ENCODE data around the gene PRR19.

DNA sequence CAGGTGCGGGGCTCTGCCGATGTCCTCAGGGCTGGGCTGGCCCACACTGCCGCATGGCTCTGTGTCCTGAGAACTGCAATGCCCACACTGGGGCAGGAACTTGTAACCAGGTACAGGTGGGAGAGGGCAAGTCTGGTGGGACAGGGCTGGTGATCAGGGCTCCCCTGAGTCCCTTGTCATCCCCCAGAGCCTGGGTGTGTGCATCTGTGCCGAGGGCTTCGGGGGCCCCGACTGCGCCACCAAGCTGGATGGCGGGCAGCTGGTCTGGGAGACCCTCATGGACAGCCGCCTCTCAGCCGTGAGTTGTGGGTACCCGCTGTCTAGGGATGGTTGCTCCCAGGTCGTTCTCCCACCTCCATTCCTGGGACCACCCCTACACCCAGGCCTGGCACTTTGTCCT lies 54.0 kb downstream of the PRR19 start:
- TF ChIP-seq, protein P1, sequence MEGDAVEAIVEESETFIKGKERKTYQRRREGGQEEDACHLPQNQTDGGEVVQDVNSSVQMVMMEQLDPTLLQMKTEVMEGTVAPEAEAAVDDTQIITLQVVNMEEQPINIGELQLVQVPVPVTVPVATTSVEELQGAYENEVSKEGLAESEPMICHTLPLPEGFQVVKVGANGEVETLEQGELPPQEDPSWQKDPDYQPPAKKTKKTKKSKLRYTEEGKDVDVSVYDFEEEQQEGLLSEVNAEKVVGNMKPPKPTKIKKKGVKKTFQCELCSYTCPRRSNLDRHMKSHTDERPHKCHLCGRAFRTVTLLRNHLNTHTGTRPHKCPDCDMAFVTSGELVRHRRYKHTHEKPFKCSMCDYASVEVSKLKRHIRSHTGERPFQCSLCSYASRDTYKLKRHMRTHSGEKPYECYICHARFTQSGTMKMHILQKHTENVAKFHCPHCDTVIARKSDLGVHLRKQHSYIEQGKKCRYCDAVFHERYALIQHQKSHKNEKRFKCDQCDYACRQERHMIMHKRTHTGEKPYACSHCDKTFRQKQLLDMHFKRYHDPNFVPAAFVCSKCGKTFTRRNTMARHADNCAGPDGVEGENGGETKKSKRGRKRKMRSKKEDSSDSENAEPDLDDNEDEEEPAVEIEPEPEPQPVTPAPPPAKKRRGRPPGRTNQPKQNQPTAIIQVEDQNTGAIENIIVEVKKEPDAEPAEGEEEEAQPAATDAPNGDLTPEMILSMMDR (IDR thresholded peaks at IDR 0.05; ENCODE audit: insufficient read depth, low read depth, low read length), result no peak
- TF ChIP-seq EZH2 (IDR thresholded peaks at IDR 0.05; ENCODE audit: insufficient read depth, low read length), result no peak
